Keratinocyte (primary cell): ENCODE measurements around the gene RGS13.

Source experiments
- EZH2 ChIP-seq: IDR thresholded peaks from one replicate; pipeline ENCODE4 v1.6.1; 2012; ENCODE audit warnings: inconsistent platforms, mild to moderate bottlenecking, low read length, moderate library complexity
- TF ChIP-seq, protein P1 (sequence below), 3 experiments: IDR thresholded peaks in 1 of 3; conservative IDR thresholded peaks in 1 of 3; optimal IDR thresholded peaks in 1 of 3; 2 replicates in 2 of 3; 3 replicates in 1 of 3; pipeline versions ENCODE3 to v1.5.1; 2011; ENCODE audit warnings: low read length in 3 of 3, mild to moderate bottlenecking in 3 of 3, moderate library complexity in 2 of 3, control low read depth in 1 of 3, inconsistent platforms in 1 of 3; ENCODE audit not compliant: insufficient read depth in 2 of 3; ENCODE audit errors: extremely low read depth in 1 of 3

DNA sequence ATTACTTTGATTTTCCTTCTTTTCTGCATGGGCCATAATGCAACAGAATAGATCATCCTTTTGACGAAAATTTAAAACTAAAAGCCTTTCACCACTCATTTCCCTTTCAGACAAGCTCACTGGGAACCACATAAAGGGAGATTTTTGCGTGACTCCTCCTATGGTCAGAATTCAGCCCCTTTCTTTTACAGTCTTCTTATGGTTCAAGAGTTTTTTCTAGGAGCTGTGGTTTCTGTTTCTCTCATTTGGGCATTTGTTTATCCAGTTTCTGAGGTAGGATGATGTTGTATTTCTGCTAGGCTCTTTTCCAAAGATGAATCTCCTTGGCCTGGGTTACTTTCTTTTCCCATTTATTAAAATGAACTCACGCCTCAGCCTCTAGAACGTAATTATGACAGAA lies 43.4 kb upstream of the RGS13 start:
- TF ChIP-seq, protein P1, sequence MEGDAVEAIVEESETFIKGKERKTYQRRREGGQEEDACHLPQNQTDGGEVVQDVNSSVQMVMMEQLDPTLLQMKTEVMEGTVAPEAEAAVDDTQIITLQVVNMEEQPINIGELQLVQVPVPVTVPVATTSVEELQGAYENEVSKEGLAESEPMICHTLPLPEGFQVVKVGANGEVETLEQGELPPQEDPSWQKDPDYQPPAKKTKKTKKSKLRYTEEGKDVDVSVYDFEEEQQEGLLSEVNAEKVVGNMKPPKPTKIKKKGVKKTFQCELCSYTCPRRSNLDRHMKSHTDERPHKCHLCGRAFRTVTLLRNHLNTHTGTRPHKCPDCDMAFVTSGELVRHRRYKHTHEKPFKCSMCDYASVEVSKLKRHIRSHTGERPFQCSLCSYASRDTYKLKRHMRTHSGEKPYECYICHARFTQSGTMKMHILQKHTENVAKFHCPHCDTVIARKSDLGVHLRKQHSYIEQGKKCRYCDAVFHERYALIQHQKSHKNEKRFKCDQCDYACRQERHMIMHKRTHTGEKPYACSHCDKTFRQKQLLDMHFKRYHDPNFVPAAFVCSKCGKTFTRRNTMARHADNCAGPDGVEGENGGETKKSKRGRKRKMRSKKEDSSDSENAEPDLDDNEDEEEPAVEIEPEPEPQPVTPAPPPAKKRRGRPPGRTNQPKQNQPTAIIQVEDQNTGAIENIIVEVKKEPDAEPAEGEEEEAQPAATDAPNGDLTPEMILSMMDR (optimal IDR thresholded peaks at IDR 0.05 in 1 of 3, IDR thresholded peaks at IDR 0.05 in 1 of 3, conservative IDR thresholded peaks at IDR 0.05 in 1 of 3; ENCODE audit: extremely low read depth in 1 of 3, insufficient read depth in 2 of 3, low read length in 3 of 3), result no peak
- TF ChIP-seq EZH2, result no peak
